H9 (cell line): ENCODE data around the gene LRRC26. TPM values are rescaled to one million over a fixed set of nuclear protein-coding genes. Genes with fewer than 3 reads are reported as not detected.

Source experiments
- DNase-seq: peaks from one replicate; pipeline ENCODE4 v3.0.0-alpha.2; 2017
- H2AFZ ChIP-seq: one replicate; pipeline ENCODE4 v1.6.1; 2013; ENCODE audit warnings: mild to moderate bottlenecking, low read length, control low read depth, moderate library complexity
- H2AK5ac ChIP-seq: 2 replicates; pipeline ENCODE4 v1.6.1; 2013; ENCODE audit warnings: low read length, control low read depth, mixed read lengths; ENCODE audit not compliant: insufficient read length
- H2BK120ac ChIP-seq: one replicate; pipeline ENCODE4 v1.6.1; 2013; ENCODE audit warnings: low read depth, mild to moderate bottlenecking, low read length, control low read depth, inconsistent platforms; ENCODE audit not compliant: poor library complexity, severe bottlenecking
- H2BK12ac ChIP-seq: 2 replicates; pipeline ENCODE4 v1.6.1; 2013; ENCODE audit warnings: low read length, control low read depth, mixed read lengths, low read depth; ENCODE audit not compliant: insufficient read length
- H2BK15ac ChIP-seq: 2 replicates; pipeline ENCODE4 v1.6.1; 2013; ENCODE audit warnings: low read depth, low read length, control low read depth
- H2BK20ac ChIP-seq: one replicate; pipeline ENCODE4 v1.6.1; 2013; ENCODE audit warnings: low read depth, mild to moderate bottlenecking, low read length, control low read depth, inconsistent platforms; ENCODE audit not compliant: poor library complexity, severe bottlenecking
- H2BK5ac ChIP-seq: 2 replicates; pipeline ENCODE4 v1.6.1; 2013; ENCODE audit warnings: low read length, control low read depth, mixed read lengths; ENCODE audit not compliant: insufficient read length
- H3K14ac ChIP-seq: 2 replicates; pipeline ENCODE4 v1.6.1; 2013; ENCODE audit warnings: low read length, control low read depth; ENCODE audit not compliant: insufficient read depth
- H3K18ac ChIP-seq: 2 replicates; pipeline ENCODE4 v1.6.1; 2013; ENCODE audit warnings: low read depth, mild to moderate bottlenecking, mixed read lengths, low read length, control low read depth; ENCODE audit not compliant: insufficient read length
- H3K23ac ChIP-seq: 2 replicates; pipeline ENCODE4 v1.6.1; 2013; ENCODE audit warnings: low read length, control low read depth, mixed read lengths, low read depth; ENCODE audit not compliant: insufficient read length
- H3K23me2 ChIP-seq: 2 replicates; pipeline ENCODE4 v1.6.1; 2013; ENCODE audit warnings: low read depth, mild to moderate bottlenecking, mixed read lengths, low read length, control low read depth; ENCODE audit not compliant: insufficient read length, poor library complexity, severe bottlenecking
- H3K27ac ChIP-seq: 2 replicates; pipeline ENCODE4 v1.5.1; 2013; ENCODE audit warnings: low read length, control low read depth, mixed read lengths, low read depth; ENCODE audit not compliant: insufficient read length
- H3K27me3 ChIP-seq: 2 replicates; pipeline ENCODE4 v1.6.1; 2013; ENCODE audit warnings: low read length, control low read depth, inconsistent platforms; ENCODE audit not compliant: insufficient read depth
- H3K4ac ChIP-seq: 2 replicates; pipeline ENCODE4 v1.6.1; 2013; ENCODE audit warnings: low read depth, mild to moderate bottlenecking, control low read depth, inconsistent platforms, low read length, moderate library complexity
- H3K4me1 ChIP-seq: 2 replicates; pipeline ENCODE4 v1.6.1; 2013; ENCODE audit warnings: low read length, control low read depth, inconsistent platforms; ENCODE audit not compliant: insufficient read depth
- H3K4me2 ChIP-seq: 2 replicates; pipeline ENCODE4 v1.6.1; 2013; ENCODE audit warnings: low read length, control low read depth, mixed read lengths; ENCODE audit not compliant: insufficient read length, insufficient read depth
- H3K56ac ChIP-seq: 2 replicates; pipeline ENCODE4 v1.6.1; 2013; ENCODE audit warnings: low read depth, mild to moderate bottlenecking, mixed read lengths, low read length, control low read depth; ENCODE audit not compliant: insufficient read length
- H3K79me1 ChIP-seq: 2 replicates; pipeline ENCODE4 v1.6.1; 2013; ENCODE audit warnings: low read depth, mild to moderate bottlenecking, moderate library complexity, low read length, control low read depth, inconsistent platforms; ENCODE audit not compliant: insufficient read depth, poor library complexity, severe bottlenecking
- H3K79me2 ChIP-seq: 2 replicates; pipeline ENCODE4 v1.6.1; 2013; ENCODE audit warnings: low read length, control low read depth, inconsistent platforms; ENCODE audit not compliant: insufficient read depth
- H3K9ac ChIP-seq: 2 replicates; pipeline ENCODE4 v1.6.1; 2013; ENCODE audit warnings: low read length, control low read depth, mixed read lengths; ENCODE audit not compliant: insufficient read length; ENCODE audit errors: extremely low read depth
- H3K9me3 ChIP-seq: one replicate; pipeline ENCODE4 v1.6.1; 2013; ENCODE audit warnings: low read depth, low read length, inconsistent platforms; ENCODE audit not compliant: control insufficient read depth
- H3T11ph ChIP-seq: one replicate; pipeline ENCODE4 v1.6.1; 2013; ENCODE audit warnings: mild to moderate bottlenecking, low read length, control low read depth, inconsistent platforms
- H4K20me1 ChIP-seq: one replicate; pipeline ENCODE4 v1.6.1; 2013; ENCODE audit not compliant: control insufficient read depth, insufficient read length, insufficient read depth
- H4K5ac ChIP-seq: 2 replicates; pipeline ENCODE4 v1.6.1; 2013; ENCODE audit warnings: low read depth, mild to moderate bottlenecking, mixed read lengths, low read length, control low read depth; ENCODE audit not compliant: insufficient read length
- H4K8ac ChIP-seq: replicated peaks from 2 replicates; pipeline ENCODE4 v1.6.1; 2013; ENCODE audit warnings: low read length, control low read depth, mixed read lengths, low read depth; ENCODE audit not compliant: insufficient read length
- H4K91ac ChIP-seq: 2 replicates; pipeline ENCODE4 v1.6.1; 2013; ENCODE audit warnings: low read depth, mild to moderate bottlenecking, moderate library complexity, mixed read lengths, low read length, control low read depth; ENCODE audit not compliant: insufficient read length
- H3K27ac Mint-ChIP-seq, 3 experiments: 2 replicates in 2 of 3; 3 replicates in 1 of 3; pipeline ENCODE4 v1.8.0; 2020 to 2021; ENCODE audit warnings: mixed read lengths in 3 of 3, mild to moderate bottlenecking in 1 of 3, moderate library complexity in 1 of 3
- H3K27me3 Mint-ChIP-seq: 2 replicates; pipeline ENCODE4 v1.8.0; 2021; ENCODE audit warnings: low read depth, mild to moderate bottlenecking, moderate library complexity, mixed read lengths
- H3K36me3 Mint-ChIP-seq, 3 experiments: 2 replicates in 2 of 3; 3 replicates in 1 of 3; pipeline ENCODE4 v1.8.0; 2020 to 2021; ENCODE audit warnings: low read depth in 3 of 3, mixed read lengths in 3 of 3; ENCODE audit not compliant: insufficient read depth in 1 of 3
- H3K4me1 Mint-ChIP-seq, 2 experiments: 2 replicates each; pipeline ENCODE4 v1.8.0; 2020; ENCODE audit warnings: mixed read lengths in 2 of 2
- H3K4me3 Mint-ChIP-seq, 2 experiments: 2 replicates in 1 of 2; 3 replicates in 1 of 2; pipeline ENCODE4 v1.8.0; 2020 to 2021; ENCODE audit warnings: mild to moderate bottlenecking in 2 of 2, mixed read lengths in 2 of 2, moderate library complexity in 1 of 2
- H3K9me3 Mint-ChIP-seq, 2 experiments: 2 replicates in 1 of 2; 3 replicates in 1 of 2; pipeline ENCODE4 v1.8.0; 2020; ENCODE audit warnings: mild to moderate bottlenecking in 2 of 2, mixed read lengths in 2 of 2, moderate library complexity in 1 of 2
- CTCF ChIP-seq: fragments of 200-600 bp; sonication (generic); conservative IDR thresholded peaks from 3 replicates; pipeline ENCODE4 v1.8.0; 2021; ENCODE audit warnings: antibody characterized with exemption, mild to moderate bottlenecking
- WGBS: extraction: QIAGEN DNeasy Blood & Tissue Kit; methylation state at CpG from one replicate; pipeline ENCODE4 v1.1.7; 2013; ENCODE audit warnings: missing lambda C conversion rate, low lambda C conversion rate, mixed read lengths; ENCODE audit not compliant: insufficient read length; ENCODE audit errors: extremely low coverage; 5-methylcytosine and 5-hydroxymethylcytosine counted together
- total RNA-seq: library from RNA; stranded (reverse); gene quantifications from 2 replicates; pipeline ENCODE4 v1.2.1, GENCODE V29; 2021

LRRC26 gene
- total RNA-seq, 1 experiment from 2014 or later, result 0.96 TPM

DNA sequence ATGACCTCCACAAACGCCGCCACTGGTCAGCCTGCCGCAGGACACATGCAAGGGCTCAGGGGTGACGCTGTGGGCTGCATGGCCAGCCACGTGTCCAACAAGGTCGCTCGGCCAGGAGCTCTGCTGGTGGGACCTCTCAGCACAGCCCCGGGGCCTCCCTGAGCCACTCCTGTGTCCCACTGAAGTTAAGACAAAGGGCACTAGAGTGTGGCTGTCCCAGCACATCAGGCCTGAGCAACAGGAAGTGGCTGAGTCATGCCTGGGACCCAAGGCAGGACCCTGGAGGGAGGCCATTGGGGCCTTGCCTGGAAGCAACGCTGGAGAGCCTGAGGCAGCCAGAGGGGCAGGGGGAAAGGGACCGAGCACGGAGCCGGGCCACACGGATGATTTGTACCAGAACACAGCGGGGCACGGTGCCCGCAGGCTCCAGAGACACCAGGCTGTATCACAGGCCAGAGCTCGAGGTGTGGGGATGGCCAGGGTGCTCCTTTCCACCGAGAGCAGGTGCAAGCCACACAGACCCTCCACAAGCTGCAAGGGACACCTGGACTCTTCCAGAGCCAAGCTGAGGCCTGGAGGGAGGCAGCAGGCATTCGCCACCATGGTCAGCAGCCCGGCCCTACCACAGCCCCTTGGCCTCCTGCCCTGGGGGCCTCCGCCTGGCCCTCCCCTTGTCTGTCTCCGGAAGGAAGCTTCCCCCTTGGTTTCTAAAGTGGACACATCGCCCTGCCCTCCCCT lies 8.5 kb upstream of the LRRC26 start:
- H3T11ph ChIP-seq, result no peak overlapping the region
- H3K4ac ChIP-seq, result no peak overlapping the region
- H3K27me3 ChIP-seq, result no peaks in the 10 kb centered on the region
- no peak overlapping the region for H4K8ac ChIP-seq
- H2BK15ac ChIP-seq, result no peak overlapping the region
- no peak overlapping the region for H2BK5ac ChIP-seq
- H3K4me1 ChIP-seq, result no peaks in the 10 kb centered on the region
- H3K9ac ChIP-seq, result no peak overlapping the region
- no peak overlapping the region for H3K23ac ChIP-seq
- no CpG with 5 or more reads among the region's 23 CpGs for WGBS
- Mint-ChIP-seq H3K4me3 (no peak overlapping the region), H3K27me3 (peaks cover 25% of the 10 kb centered on the region), H3K27ac (no peak overlapping the region), H3K4me1 (peaks cover 0 to 7% of the 10 kb centered on the region in 2 experiments; a peak in 3 of 4 replicates), H3K9me3 (no peaks in the 10 kb centered on the region), H3K36me3 (peaks cover 5 to 27% (median 19%) of the 10 kb centered on the region in 3 experiments; a peak in 6 of 7 replicates)
- no peak overlapping the region for H3K56ac ChIP-seq
- no peak overlapping the region for H3K4me2 ChIP-seq
- H2AK5ac ChIP-seq, result no peak overlapping the region
- H2BK20ac ChIP-seq, result no peak overlapping the region
- no peak for TF ChIP-seq CTCF
- no peak overlapping the region for H2BK12ac ChIP-seq
- H3K27ac ChIP-seq, result no peak overlapping the region
- no peak overlapping the region for H3K18ac ChIP-seq
- H3K79me2 ChIP-seq, result no peaks in the 10 kb centered on the region
- H3K79me1 ChIP-seq, result no peaks in the 10 kb centered on the region
- H3K14ac ChIP-seq, result no peak overlapping the region
- DNase-seq, result no peak
- H2BK120ac ChIP-seq, result no peak overlapping the region
- no peak overlapping the region for H4K91ac ChIP-seq
- H3K9me3 ChIP-seq, result no peaks in the 10 kb centered on the region
- H2AFZ ChIP-seq, result no peak overlapping the region
- no peaks in the 10 kb centered on the region for H4K20me1 ChIP-seq
- no peaks in the 10 kb centered on the region for H3K23me2 ChIP-seq
- H4K5ac ChIP-seq, result no peak overlapping the region
